Spleen (tissue), 11 donors: ENCODE measurements around the gene PROCA1. TPM values are rescaled to one million over a fixed set of nuclear protein-coding genes. Genes with fewer than 3 reads are reported as not detected.

Experiments used
- DNase-seq: peaks from one replicate; pipeline ENCODE4 v3.0.0-alpha.2; 2020
- H3K27ac ChIP-seq, 8 donors: fragments of 200-600 bp; sonication (generic) in 7 of 8; 1 replicate in 4 of 8; 2 replicates in 4 of 8; pipeline versions ENCODE4 v1.5.0 to v1.8.0; 2016 to 2021; ENCODE audit warnings: inconsistent platforms in 4 of 8, mild to moderate bottlenecking in 4 of 8, moderate library complexity in 1 of 8
- H3K27me3 ChIP-seq, 7 donors: fragments of 200-600 bp; sonication (generic) in 6 of 7; replicated peaks in 1 of 7; 1 replicate in 4 of 7; 2 replicates in 3 of 7; pipeline versions ENCODE4 v1.5.0 to v1.8.0; 2016 to 2021; ENCODE audit warnings: inconsistent platforms in 3 of 7, mild to moderate bottlenecking in 1 of 7
- H3K36me3 ChIP-seq, 6 donors: fragments of 200-600 bp; sonication (generic) in 5 of 6; 1 replicate in 4 of 6; 2 replicates in 2 of 6; pipeline versions ENCODE4 v1.5.0 to v1.8.0; 2016 to 2021; ENCODE audit warnings: inconsistent platforms in 2 of 6
- H3K4me1 ChIP-seq, 6 donors: fragments of 200-600 bp; sonication (generic) in 5 of 6; 1 replicate in 3 of 6; 2 replicates in 3 of 6; pipeline versions ENCODE4 v1.5.0 to v1.8.0; 2016 to 2021; ENCODE audit warnings: inconsistent platforms in 3 of 6
- H3K4me3 ChIP-seq, 8 donors: fragments of 200-600 bp; sonication (generic) in 7 of 8; 1 replicate in 4 of 8; 2 replicates in 4 of 8; pipeline versions ENCODE4 v1.5.0 to v1.8.0; 2016 to 2021; ENCODE audit warnings: inconsistent platforms in 4 of 8, mild to moderate bottlenecking in 4 of 8, moderate library complexity in 2 of 8
- H3K9me3 ChIP-seq, 8 donors: fragments of 200-600 bp; sonication (generic) in 7 of 8; 1 replicate in 4 of 8; 2 replicates in 4 of 8; pipeline versions ENCODE4 v1.5.0 to v1.8.0; 2016 to 2021; ENCODE audit warnings: inconsistent platforms in 4 of 8
- CTCF ChIP-seq, 11 experiments: fragments of 200-600 bp in 7 of 11; fragments of 450-650 bp in 4 of 11; sonication (generic) in 4 of 11; IDR thresholded peaks in 8 of 11; conservative IDR thresholded peaks in 3 of 11; 1 replicate in 7 of 11; 2 replicates in 4 of 11; pipeline versions ENCODE4 v1.4.0 to v1.8.0; 2016 to 2021; ENCODE audit warnings: antibody characterized with exemption in 11 of 11, inconsistent platforms in 4 of 11, mild to moderate bottlenecking in 1 of 11
- POLR2A ChIP-seq, 3 donors: fragments of 450-650 bp; IDR thresholded peaks; one replicate each; pipeline ENCODE4 v1.5.1; 2017; ENCODE audit warnings: antibody characterized with exemption in 3 of 3, mild to moderate bottlenecking in 1 of 3
- POLR2AphosphoS5 ChIP-seq, 3 donors: sonication (generic); formaldehyde crosslinking; IDR thresholded peaks; one replicate each; pipeline ENCODE4 v1.5.1; 2017; ENCODE audit warnings: antibody characterized with exemption in 3 of 3
- WGBS, 5 donors: extraction: QIAGEN DNeasy Blood & Tissue Kit in 3 of 5; methylation state at CpG; one replicate each; pipeline versions ENCODE4 v1.1.5 to v1.1.7; 2013 to 2018; 5-methylcytosine and 5-hydroxymethylcytosine counted together
- intact Hi-C: fragments of 100-400 bp; cut with DNase I; formaldehyde crosslinking; loops from one replicate; pipeline ENCODE4 v1.15.0; 2023; ENCODE audit warnings: low total_unique reads
- polyA plus RNA-seq, 3 donors: library from polyadenylated mRNA; stranded (reverse); fragments of 200-250 nt; gene quantifications; one replicate each; pipeline ENCODE4 v1.2.1, GENCODE V29; 2013
- total RNA-seq, 7 donors: library from RNA; depleted of rRNA in 3 of 7; stranded (reverse); fragments of >200 nt in 3 of 7; fragmentation: NEBNext Ultra II Directional in 4 of 7; extraction: Animal tissue kit (Norgen Biotek cat#: 25700) in 4 of 7; gene quantifications; one replicate each; pipeline versions ENCODE4 v1.1.0 to v1.2.1, GENCODE V29; 2016 to 2021
- donor health status: healthy with polysubstance abuse.
- donor health status: DM: no; HTN: no; CAD: no; lungs with moderate emphysema.
- donor health status: DM: no; HTN: no; CAD: no.
- donor health status: Bipolar disorder and iron deficiency.
- donor health status: healthy.
- donor health status: DM: no; HTN: no; CAD: no.
- donor health status: DM: yes; HTN: yes; CAD: no.

PROCA1 gene
- total and polyA plus RNA-seq, 10 donors: 4.3 to 14.5 (median 7.1) TPM

GRCh38 chr17:28684963-28685362, 26.7 kb downstream of the PROCA1 start:
- peaks cover 33 to 100% (median 100%) of the 10 kb centered on the region in 6 donors for H3K36me3 ChIP-seq

GRCh38 chr17:28682655-28683054, 29.0 kb downstream of the PROCA1 start:
- TF ChIP-seq CTCF (IDR thresholded peaks at IDR 0.05 in 8 of 11, conservative IDR thresholded peaks at IDR 0.05 in 3 of 11) (no peak), POLR2AphosphoS5 (IDR thresholded peaks at IDR 0.05) (peak in 1 of 3 donors; percentile 14)
- WGBS, 5 donors: 93 to 98% (median 96%) methylated on average over 6 to 11 of the region's 11 CpGs
- H3K4me1 ChIP-seq: no peaks in the 10 kb centered on the region

More at GRCh38 chr17:28684963-28685362, 26.7 kb downstream of the PROCA1 start:
- no peaks in the 10 kb centered on the region for H3K9me3 ChIP-seq
- no peak for DNase-seq
- intact Hi-C loops: no loop called here
- TF ChIP-seq POLR2A (IDR thresholded peaks at IDR 0.05) (no peak), CTCF (IDR thresholded peaks at IDR 0.05 in 8 of 11, conservative IDR thresholded peaks at IDR 0.05 in 3 of 11) (peak in 2 of 11 experiments; percentile 10 to 31), POLR2AphosphoS5 (IDR thresholded peaks at IDR 0.05) (peak in 1 of 3 donors; percentile 40)
- no peak overlapping the region for H3K4me3 ChIP-seq
- no peaks in the 10 kb centered on the region for H3K4me1 ChIP-seq
- H3K27ac ChIP-seq: no peak overlapping the region
- no peaks in the 10 kb centered on the region for H3K27me3 ChIP-seq
- 70 to 78% (median 72%) methylated on average over 3 of the region's 3 CpGs for WGBS, 5 donors

GRCh38 chr17:28675980-28676379, 35.7 kb downstream of the PROCA1 start:
- H3K36me3 ChIP-seq: peaks cover 14 to 100% (median 100%) of the 10 kb centered on the region in 6 donors
- no peak overlapping the region for H3K4me3 ChIP-seq
- H3K9me3 ChIP-seq: no peaks in the 10 kb centered on the region
- TF ChIP-seq CTCF (IDR thresholded peaks at IDR 0.05 in 8 of 11, conservative IDR thresholded peaks at IDR 0.05 in 3 of 11): peak in 2 of 11 experiments; percentile 14 to 19
- no peak for TF ChIP-seq POLR2A (IDR thresholded peaks at IDR 0.05)
- intact Hi-C loops: no loop called here
- H3K27me3 ChIP-seq: no peaks in the 10 kb centered on the region
- H3K4me1 ChIP-seq: no peaks in the 10 kb centered on the region
- H3K27ac ChIP-seq: no peak overlapping the region
- no peak for DNase-seq
- WGBS, 5 donors: 90 to 93% (median 92%) methylated on average over 7 of the region's 7 CpGs

More at GRCh38 chr17:28682655-28683054, 29.0 kb downstream of the PROCA1 start:
- no peak for DNase-seq
- Histone ChIP-seq H3K36me3 (peaks cover 34 to 100% (median 100%) of the 10 kb centered on the region in 6 donors), H3K4me3 (no peak overlapping the region), H3K27me3 (no peaks in the 10 kb centered on the region), H3K27ac (no peak overlapping the region), H3K9me3 (no peaks in the 10 kb centered on the region)
- intact Hi-C loops: no loop called here

GRCh38 chr17:28675490-28675889, 36.2 kb downstream of the PROCA1 start:
- DNase-seq: no peak
- TF ChIP-seq POLR2A (IDR thresholded peaks at IDR 0.05): no peak
- TF ChIP-seq CTCF (IDR thresholded peaks at IDR 0.05 in 8 of 11, conservative IDR thresholded peaks at IDR 0.05 in 3 of 11): no peak
- TF ChIP-seq POLR2AphosphoS5 (IDR thresholded peaks at IDR 0.05): no peak
- Histone ChIP-seq H3K27ac (no peak overlapping the region), H3K4me1 (no peaks in the 10 kb centered on the region), H3K9me3 (no peaks in the 10 kb centered on the region), H3K36me3 (peaks cover 14 to 100% (median 100%) of the 10 kb centered on the region in 6 donors), H3K27me3 (no peaks in the 10 kb centered on the region), H3K4me3 (no peak overlapping the region)
- intact Hi-C loops: no loop called here
- 93 to 98% (median 97%) methylated on average over 3 of the region's 3 CpGs for WGBS, 5 donors
